GM19455 (cell line): ENCODE measurements around the gene MYO15A.

Experiments
- ATAC-seq: cut with Tn5 transposase; IDR thresholded peaks from one replicate; pipeline ENCODE4 v1.9.1; 2021; ENCODE audit not compliant: unreplicated experiment

MYO15A gene

DNA sequence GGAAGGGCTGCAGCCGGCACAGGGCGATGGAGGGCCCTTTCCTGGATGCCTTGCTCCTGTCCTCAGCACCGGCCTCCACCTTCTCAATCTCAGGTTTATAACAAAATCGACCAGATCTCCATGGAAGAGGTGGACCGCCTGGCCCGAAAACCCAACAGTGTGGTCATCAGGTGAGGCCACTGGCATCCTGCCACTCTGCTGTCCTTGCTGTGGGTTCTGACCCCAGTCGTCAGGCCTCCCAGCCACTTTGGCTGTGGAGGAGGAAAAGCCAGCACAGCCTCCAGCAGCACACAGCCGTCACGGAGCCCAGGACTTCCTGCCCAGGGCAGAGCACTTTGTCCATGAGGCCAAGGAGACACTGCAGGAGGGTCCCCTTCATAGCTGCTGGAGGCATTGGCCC is 6.7 kb upstream of the MYO15A start:
- ATAC-seq: no peak

DNA sequence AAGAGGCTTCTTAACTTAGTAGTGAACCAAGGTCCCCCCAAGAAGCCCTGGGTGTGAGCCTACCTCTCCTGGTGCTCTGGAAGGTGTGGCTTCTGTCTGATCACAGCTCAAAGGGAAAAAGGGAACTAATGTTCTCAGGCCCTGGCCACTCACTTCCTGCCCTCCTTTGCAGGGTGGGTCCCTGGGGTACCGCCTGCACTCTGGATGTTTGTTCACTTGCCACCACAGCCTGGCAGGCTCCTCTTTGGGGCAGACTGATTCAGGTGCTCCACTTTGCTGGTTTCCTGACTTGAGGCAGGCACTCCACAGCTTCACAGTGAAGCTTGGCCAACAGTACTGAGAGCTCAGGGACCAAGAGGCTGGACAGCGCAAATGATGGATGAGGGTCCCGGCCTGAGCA is 5.9 kb upstream of the MYO15A start:
- no peak for ATAC-seq

DNA sequence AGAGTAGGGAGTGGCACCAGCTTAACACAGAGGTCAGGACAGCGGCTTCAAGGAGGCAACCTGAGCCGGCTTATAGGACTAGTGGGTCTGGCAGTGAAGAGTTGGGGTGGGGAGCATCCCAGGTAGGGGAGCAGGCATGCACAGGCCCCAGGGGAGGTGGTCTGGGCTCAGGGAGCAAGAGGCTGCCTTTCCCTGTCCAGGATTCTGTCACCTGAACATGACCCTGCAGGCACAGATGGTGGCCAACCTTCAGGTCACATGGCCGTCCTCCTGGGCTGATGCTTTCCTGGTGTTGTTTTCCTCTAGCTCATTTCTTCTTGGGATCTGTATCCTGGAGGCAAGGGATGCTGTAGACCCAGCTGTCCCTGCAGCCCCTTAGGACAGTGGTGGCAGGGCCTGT is 3.5 kb upstream of the MYO15A start:
- no peak for ATAC-seq

DNA sequence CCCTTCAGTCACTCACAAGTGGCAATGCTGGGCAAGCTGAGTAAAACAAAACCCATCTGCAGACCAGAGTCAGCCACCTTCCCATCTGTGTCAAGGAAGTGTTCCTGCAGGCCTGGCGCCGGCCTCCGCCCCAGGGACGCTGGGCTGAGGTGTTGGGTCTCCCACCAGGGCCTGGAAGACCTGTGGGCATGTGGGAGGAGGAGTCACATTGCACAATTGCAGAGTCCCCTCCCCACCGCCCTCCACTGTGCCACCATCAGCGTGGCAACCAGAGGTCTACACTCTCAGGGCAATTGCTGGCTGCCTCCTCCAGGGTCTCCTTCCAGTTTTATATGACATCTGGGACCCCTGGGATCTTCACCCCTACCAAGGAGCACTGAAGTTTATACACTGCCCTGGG is 3.0 kb upstream of the MYO15A start:
- no peak for ATAC-seq

DNA sequence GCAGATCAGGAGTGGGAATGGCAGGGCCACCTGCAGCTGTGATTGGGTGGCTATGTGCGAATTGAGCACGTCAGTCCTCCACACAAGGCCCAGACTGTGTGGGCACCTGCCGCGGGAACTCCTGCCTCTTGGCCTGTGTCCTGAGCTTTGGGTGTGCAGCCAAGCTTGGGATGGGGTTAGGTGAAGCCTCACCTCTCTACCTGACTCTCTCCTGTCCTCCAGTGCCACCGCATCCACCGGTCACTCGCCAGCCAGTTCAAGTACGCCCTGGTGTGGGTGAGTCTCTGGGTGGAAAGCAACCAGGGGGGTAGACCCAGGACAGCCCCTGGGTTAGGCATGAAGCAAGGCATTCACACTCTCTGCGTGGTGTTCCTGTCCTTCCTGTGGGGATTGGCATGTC is 2.3 kb upstream of the MYO15A start:
- ATAC-seq: no peak

DNA sequence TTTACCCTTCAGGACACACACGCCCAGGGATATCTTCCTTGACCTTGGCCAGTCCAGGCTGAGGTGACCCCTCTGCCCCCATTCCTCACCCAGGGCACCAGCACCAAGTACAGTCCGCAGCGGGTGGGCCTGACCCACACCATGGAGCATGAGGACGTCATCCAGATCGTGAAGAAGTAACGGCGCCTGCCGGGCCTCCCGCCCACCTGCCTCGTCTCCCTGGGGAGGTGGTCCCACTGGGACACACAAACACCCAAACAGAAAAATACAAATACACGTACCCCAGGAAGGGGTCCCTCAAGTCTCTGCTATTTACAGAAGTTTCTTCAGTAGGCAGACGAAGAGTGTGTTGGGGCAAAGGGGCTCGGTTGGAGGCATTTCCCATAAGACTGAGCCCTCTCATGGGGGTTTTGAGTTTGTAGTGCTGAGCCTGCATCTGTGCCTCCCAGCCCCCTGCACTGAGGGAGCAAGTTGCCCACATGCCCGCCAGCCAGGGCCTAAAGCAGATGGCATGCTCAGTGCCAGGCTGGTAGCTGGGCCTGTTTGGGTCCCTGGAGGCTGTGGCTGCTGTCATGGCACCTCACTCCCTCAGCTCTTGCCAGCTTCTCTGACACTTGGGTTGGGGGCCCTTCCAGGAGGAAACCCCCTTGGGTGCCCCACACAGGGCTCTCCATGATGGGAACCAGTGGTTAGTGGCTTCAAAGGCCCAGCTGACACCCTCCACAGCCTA is 1.3 kb upstream of the MYO15A start:
- ATAC-seq: no peak

DNA sequence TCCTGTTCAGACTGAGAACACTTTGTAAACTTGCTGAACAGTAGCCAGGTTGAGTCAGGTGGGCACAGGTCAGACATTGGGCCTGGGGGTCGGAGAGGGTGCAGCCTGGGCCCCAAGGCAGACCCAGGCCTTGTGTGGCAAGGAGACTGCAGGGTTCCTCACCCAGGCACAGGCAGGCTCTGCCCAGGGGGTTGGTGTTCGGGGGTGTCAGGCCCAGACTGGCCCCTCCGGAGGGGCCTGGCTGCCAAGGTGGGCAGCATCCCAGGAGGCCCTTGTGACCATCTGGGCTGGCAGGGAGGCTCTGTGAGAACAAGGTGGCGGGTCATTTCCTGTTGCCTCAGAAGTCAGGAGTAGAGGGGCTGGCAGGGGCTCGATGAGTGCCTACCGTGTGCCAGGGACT is 585 bp upstream of the MYO15A start:
- no peak for ATAC-seq

DNA sequence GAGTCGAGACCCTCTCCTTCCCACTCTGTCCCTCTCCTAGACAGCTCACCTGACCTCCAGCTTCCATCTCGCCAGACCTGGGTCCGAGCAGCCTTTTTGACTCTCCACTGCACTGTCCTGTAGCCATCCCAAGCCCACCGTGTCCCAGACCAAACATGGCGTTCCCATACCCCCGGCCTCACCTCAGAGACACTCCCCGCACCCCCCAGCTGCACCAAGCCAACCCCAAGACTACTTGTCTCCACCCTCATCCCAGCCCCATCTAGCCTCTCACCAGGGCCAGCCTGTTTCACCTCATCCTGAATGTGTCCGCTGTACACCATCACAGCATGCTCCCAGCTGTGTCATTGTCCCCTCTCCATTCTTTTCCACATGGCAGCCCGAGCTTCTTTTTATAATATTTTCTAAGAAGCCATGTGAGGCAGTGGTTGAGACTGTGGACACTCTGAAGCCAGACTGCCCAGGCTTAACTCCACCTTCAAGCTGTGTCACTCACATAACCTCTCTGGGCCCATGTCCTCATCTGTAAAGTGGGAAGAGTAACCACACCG is 1.5 kb downstream of the MYO15A start:
- ATAC-seq: no peak

DNA sequence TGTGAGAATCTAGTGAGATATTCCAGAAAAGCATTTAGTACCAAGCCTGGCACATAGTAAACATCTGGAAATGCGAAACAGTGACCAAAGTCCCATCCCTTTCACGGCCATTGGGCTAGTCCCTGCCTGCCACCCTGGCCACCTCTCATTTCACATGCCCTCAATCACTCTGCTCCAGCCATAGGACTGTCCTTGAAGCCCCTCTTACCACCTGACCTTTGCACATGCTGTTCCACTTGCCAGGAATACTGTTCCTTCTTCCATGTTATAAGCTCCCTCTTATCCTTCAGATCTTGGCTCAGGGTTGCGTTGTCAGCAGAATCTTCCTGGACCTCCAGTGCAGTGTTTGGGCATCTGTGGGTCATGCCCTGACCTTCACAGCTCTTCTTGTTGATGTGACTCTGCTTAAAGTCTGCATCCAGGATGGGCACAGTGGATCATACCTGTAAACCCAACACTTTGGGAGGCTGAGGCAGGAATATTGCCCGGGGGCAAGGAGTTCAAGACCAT is 2.1 kb downstream of the MYO15A start:
- no peak for ATAC-seq

DNA sequence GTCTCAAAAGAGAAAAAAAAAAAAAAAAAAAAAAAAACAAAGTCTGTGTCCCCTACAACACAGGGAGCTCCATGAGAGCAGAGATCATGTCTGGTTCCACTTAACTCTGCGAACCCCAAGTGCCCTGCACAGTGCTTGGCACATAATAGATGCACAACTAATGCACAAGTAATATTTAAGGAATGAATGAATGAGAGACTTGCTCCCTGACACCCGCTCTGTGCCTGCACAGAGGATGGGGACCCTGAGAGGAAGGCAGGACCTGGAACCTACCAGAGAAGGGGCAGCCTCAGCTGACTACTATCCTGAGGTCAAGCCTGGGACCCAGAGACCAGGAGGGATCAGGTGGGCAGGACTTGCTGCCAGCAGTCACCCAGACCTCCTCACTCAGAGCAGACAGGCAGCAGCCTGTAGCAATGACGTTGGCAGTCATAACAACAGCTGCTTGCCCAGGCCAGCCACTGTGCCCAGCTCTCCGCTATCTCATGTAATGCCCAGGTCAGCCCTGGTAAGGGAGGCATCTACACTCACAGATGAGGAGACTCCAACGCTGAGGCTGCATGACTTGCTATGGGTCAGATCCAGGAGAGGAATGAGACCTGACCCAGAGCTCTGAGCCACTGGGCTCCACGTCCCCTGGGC is 2.9 kb downstream of the MYO15A start:
- no peak for ATAC-seq

DNA sequence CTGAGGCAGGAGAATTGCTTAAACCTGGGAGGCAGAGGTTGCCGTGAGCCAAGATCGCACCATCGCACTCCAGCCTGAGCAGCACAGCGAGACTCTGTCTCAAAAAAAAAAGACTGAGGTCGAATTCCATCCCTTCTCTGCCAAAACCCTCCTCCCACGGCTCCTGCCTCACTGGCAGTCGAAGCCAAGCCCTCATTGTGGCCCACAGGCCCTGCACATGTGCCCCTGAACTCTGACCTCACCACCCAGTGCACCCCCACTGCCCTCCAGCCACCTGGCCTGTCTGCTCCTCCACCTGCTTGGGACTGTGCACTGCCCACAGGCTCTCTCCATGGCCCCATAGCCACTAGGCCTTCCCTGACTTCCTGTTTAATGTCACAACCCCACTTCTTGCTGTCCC is 7.0 kb downstream of the MYO15A start:
- ATAC-seq: no peak

DNA sequence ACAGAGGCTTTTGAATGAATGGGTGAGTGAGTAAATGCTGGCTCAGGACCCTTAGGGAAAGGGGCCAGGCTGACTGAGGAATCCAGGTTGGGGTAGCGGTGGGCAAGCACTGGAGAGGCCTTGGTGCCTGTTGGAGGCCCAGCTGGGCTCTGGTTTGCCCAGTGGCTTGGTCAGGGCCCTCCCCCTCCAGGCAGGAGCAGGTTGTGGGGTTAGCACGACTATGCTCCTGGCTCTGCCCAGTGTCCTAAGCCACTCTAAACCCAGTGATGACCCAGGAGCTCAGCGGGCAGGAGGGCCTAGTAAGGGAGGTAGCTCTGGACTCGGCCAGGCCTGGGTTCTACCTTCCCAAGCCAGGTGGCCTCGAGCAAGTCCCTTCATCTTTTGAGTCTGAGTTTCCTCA is 7.5 kb downstream of the MYO15A start:
- no peak for ATAC-seq

DNA sequence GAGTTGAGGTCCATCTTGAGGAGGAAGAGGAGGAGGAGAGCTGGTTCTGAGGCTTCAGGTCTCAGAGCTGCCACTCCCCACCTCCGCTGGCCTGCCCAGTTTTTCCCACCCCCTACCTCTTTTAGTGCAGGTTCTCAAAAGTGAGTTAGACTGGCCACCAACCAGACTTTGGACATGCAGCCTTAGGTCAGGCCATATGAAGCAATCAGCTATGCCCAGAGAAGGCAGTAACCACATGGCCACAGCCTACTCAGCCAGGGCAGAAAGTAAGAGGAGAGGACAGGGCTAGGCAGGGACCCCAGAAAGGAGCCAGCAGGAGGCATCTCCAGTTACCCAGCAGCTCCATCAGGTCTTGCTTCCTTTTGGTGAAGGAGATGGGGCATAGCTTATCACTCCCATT is 9.0 kb downstream of the MYO15A start:
- ATAC-seq: no peak

DNA sequence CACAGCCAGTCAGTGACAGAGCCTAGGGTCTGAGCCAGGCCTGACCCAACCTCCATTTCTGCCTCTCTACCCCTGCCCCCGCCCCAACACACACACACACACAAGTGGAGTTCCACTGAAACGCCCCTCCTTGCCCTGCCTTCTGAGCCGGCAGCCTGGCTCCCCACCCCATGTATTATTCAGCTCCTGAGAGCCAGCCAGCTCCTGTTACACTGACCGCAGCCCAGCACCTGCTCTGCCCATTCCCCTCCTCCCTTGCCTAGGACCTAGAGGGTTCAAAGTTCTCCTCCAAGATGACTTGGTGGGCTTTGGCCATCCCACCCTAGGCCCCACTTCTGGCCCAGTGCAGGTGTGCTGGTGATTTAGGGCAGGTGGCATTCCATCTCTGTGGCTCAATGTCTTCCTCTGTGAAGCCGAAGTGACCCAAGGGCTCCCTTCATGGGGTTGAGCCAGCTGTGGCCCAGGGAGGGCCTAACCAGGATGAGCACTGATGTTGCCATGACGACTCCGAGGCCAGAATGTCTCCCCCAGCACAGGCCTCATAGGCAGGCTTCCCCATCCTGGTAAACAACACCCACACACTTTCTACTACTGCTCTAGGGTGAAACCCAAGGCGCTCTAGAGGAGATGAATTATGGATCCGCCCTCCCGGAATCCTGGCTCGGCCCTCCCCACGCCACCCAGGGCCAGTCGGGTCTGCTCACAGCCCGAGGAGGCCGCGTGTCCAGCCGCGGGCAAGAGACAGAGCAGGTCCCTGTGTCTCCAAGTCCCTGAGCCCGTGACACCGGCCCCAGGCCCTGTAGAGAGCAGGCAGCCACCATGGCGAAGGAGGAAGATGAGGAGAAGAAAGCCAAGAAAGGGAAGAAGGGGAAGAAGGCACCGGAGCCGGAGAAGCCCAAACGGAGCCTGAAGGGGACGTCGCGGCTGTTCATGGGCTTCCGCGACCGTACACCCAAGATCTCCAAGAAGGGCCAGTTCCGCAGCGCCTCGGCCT is 9.7 kb downstream of the MYO15A start:
- ATAC-seq: no peak

DNA sequence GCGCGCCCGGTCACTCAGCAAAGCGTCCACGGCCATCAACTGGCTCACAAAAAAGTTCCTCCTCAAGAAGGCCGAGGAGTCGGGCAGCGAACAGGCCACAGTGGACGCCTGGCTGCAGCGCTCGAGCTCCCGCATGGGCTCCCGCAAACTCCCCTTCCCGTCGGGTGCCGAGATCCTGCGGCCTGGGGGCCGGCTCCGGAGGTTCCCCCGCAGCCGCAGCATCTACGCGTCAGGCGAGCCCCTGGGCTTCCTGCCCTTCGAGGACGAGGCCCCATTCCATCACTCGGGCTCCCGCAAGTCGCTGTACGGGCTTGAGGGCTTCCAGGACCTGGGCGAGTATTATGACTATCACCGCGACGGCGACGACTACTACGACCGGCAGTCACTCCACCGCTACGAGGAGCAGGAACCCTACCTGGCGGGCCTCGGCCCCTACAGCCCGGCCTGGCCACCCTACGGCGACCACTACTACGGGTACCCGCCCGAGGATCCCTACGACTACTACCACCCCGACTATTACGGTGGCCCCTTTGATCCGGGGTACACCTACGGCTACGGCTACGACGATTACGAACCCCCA is 10.7 kb downstream of the MYO15A start:
- ATAC-seq: no peak

DNA sequence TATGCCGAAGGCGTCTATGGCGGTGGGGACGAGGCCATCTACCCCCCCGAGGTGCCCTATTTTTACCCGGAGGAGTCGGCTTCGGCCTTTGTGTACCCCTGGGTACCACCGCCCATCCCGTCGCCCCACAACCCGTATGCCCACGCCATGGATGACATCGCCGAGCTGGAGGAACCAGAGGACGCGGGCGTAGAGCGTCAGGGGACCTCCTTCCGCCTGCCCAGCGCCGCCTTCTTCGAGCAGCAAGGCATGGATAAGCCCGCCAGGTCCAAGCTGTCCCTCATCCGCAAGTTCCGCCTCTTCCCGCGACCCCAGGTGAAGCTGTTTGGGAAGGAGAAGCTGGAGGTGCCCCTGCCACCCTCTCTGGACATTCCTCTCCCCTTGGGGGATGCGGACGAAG is 11.4 kb downstream of the MYO15A start:
- ATAC-seq: no peak

DNA sequence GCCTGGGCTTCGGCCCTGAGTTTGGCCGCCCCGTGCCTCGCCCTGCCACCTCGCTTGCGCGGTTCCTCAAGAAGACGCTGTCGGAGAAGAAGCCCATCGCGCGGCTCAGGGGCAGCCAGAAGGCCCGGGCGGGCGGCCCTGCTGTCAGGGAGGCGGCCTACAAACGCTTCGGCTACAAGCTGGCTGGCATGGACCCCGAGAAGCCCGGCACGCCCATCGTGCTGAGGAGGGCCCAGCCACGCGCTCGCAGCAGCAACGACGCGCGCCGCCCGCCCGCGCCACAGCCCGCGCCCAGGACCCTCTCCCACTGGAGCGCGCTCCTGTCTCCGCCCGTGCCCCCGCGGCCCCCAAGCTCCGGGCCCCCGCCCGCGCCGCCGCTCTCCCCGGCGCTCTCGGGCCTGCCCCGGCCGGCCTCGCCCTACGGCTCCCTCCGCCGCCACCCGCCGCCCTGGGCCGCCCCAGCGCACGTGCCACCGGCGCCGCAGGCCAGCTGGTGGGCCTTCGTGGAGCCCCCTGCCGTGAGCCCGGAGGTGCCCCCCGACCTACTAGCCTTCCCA is 12.0 kb downstream of the MYO15A start:
- ATAC-seq: no peak

DNA sequence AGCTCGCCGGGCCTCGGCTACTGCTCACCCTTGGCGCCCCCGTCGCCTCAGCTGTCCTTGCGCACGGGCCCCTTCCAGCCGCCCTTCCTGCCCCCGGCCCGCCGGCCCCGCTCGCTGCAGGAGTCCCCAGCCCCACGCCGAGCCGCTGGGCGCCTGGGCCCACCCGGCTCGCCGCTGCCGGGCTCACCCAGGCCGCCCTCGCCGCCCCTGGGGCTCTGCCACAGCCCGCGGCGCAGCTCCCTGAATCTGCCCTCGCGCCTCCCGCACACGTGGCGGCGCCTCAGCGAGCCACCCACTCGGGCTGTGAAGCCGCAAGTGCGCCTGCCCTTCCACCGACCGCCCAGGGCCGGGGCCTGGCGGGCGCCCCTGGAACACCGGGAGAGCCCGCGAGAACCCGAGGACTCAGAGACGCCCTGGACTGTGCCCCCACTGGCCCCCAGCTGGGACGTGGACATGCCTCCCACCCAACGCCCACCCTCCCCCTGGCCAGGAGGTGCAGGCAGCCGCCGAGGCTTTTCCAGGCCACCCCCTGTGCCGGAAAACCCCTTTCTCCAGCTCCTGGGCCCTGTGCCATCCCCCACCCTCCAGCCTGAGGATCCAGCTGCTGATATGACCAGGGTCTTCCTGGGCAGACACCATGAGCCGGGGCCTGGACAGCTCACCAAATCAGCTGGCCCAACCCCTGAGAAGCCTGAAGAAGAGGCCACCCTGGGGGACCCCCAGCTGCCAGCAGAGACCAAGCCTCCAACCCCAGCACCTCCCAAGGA is 12.8 kb downstream of the MYO15A start:
- no peak for ATAC-seq

DNA sequence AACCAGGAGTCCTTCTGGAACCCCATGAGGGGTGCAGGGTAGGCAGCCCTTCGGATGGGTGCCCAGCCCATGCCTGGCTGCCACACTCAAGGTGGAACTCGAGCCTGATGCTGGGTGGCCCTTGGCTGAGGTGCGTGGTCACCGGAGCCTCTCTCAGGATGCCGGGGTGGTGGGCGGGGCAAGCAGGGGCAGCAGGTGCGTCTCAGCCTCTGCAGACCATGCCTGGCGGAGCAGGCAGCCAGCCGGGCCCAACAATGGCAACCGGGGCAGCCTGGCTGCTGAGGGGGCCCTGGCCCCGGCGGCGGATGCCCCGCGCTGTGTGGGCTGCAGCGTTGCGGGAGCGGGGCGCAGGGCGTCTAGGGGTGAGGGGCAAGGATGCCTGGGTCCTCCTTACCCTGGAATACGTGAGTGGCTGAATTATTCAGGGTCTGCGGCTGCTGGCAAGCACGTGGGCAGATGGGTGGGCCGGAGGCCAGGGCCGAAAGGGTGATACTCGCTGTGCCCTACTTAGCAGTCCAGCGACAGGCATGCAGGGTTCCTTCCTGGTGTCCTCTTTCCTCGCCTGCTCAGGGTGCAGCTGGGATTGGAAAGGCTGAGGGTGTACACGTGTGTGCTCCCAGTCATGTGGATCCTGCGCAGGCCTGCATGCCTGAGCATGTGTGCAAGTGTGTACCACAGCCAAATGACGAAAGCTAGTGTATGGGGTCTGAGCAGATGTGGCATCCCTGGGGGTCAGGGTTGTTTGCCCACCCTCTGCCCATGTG is 14.6 kb downstream of the MYO15A start:
- no peak for ATAC-seq
